Trophoblast cell (in vitro differentiated cells and primary cell): ENCODE results near the gene DOK5.

Experiments
- DNase-seq, 2 donors: peaks; one replicate each; pipeline ENCODE4 v3.0.0-alpha.2; 2016
- H2AFZ ChIP-seq: 2 replicates; pipeline ENCODE4 v1.6.1; 2013; ENCODE audit warnings: low read length, moderate library complexity, mild to moderate bottlenecking; ENCODE audit not compliant: insufficient read depth, poor library complexity
- H2AK5ac ChIP-seq: 2 replicates; pipeline ENCODE4 v1.6.1; 2013; ENCODE audit warnings: mild to moderate bottlenecking, low read length
- H2BK120ac ChIP-seq: 2 replicates; pipeline ENCODE4 v1.6.1; 2013; ENCODE audit warnings: low read length, mild to moderate bottlenecking, moderate library complexity; ENCODE audit not compliant: insufficient read depth, poor library complexity
- H2BK12ac ChIP-seq: 2 replicates; pipeline ENCODE4 v1.6.1; 2013; ENCODE audit warnings: mild to moderate bottlenecking, low read length, moderate library complexity
- H2BK5ac ChIP-seq: 2 replicates; pipeline ENCODE4 v1.6.1; 2013; ENCODE audit warnings: low read length, low read depth, moderate library complexity, mild to moderate bottlenecking; ENCODE audit not compliant: poor library complexity
- H3K14ac ChIP-seq: 2 replicates; pipeline ENCODE4 v1.6.1; 2013; ENCODE audit warnings: mild to moderate bottlenecking, low read length
- H3K18ac ChIP-seq: 2 replicates; pipeline ENCODE4 v1.6.1; 2013; ENCODE audit warnings: mild to moderate bottlenecking, low read length
- H3K23ac ChIP-seq: 2 replicates; pipeline ENCODE4 v1.6.1; 2013; ENCODE audit warnings: low read length
- H3K27ac ChIP-seq: 2 replicates; pipeline ENCODE4 v1.5.1; 2013; ENCODE audit warnings: low read depth, mild to moderate bottlenecking, inconsistent platforms, low read length, moderate library complexity
- H3K27me3 ChIP-seq: 2 replicates; pipeline ENCODE4 v1.6.1; 2013; ENCODE audit warnings: inconsistent platforms, mild to moderate bottlenecking, low read length, moderate library complexity; ENCODE audit not compliant: insufficient read depth
- H3K36me3 ChIP-seq, 2 experiments: 1 replicate in 1 of 2; 2 replicates in 1 of 2; pipeline ENCODE4 v1.6.1; 2013; ENCODE audit warnings: low read length in 2 of 2, mild to moderate bottlenecking in 2 of 2, moderate library complexity in 1 of 2; ENCODE audit not compliant: insufficient read depth in 2 of 2, control insufficient read depth in 1 of 2
- H3K4ac ChIP-seq: 2 replicates; pipeline ENCODE4 v1.6.1; 2013; ENCODE audit warnings: low read depth, mild to moderate bottlenecking, low read length, moderate library complexity
- H3K4me1 ChIP-seq, 2 experiments: 1 replicate in 1 of 2; 2 replicates in 1 of 2; pipeline ENCODE4 v1.6.1; 2013; ENCODE audit warnings: low read length in 2 of 2, mild to moderate bottlenecking in 2 of 2, moderate library complexity in 1 of 2; ENCODE audit not compliant: insufficient read depth in 2 of 2, control insufficient read depth in 1 of 2
- H3K4me2 ChIP-seq: 2 replicates; pipeline ENCODE4 v1.6.1; 2013; ENCODE audit warnings: inconsistent platforms, mild to moderate bottlenecking, low read length, moderate library complexity
- H3K4me3 ChIP-seq: 2 replicates; pipeline ENCODE4 v1.5.1; 2013; ENCODE audit warnings: mild to moderate bottlenecking, low read depth, low read length, inconsistent platforms
- H3K79me1 ChIP-seq: one replicate; pipeline ENCODE4 v1.6.1; 2013; ENCODE audit warnings: low read length
- H3K79me2 ChIP-seq: 2 replicates; pipeline ENCODE4 v1.6.1; 2013; ENCODE audit warnings: low read length, mild to moderate bottlenecking; ENCODE audit not compliant: control insufficient read depth, insufficient read depth, poor library complexity
- H3K9ac ChIP-seq: 2 replicates; pipeline ENCODE4 v1.6.1; 2013; ENCODE audit warnings: mild to moderate bottlenecking, low read length
- H3K9me3 ChIP-seq: 2 replicates; pipeline ENCODE4 v1.6.1; 2013; ENCODE audit warnings: low read depth, mild to moderate bottlenecking, control low read depth, inconsistent platforms, low read length; ENCODE audit not compliant: insufficient read depth
- H4K12ac ChIP-seq: 2 replicates; pipeline ENCODE4 v1.6.1; 2013; ENCODE audit warnings: low read depth, mild to moderate bottlenecking, low read length, moderate library complexity
- H4K8ac ChIP-seq: 2 replicates; pipeline ENCODE4 v1.6.1; 2013; ENCODE audit warnings: low read depth, mild to moderate bottlenecking, low read length, moderate library complexity
- H4K91ac ChIP-seq: one replicate; pipeline ENCODE4 v1.6.1; 2013; ENCODE audit warnings: low read depth, mild to moderate bottlenecking, low read length, moderate library complexity
- WGBS: extraction: QIAGEN DNeasy Blood & Tissue Kit; methylation state at CpG from one replicate; pipeline ENCODE4 v1.1.7; 2013; ENCODE audit warnings: missing lambda C conversion rate; ENCODE audit not compliant: insufficient read length, insufficient coverage; ENCODE audit errors: extremely low coverage; 5-methylcytosine and 5-hydroxymethylcytosine counted together

Gene DOK5

GRCh38 chr20:54554006-54554405 is 78.6 kb downstream of the DOK5 start:
- Histone ChIP-seq H3K14ac (no peak overlapping the region), H3K23ac (no peak overlapping the region), H3K4me1 (no peaks in the 10 kb centered on the region), H3K9me3 (no peaks in the 10 kb centered on the region), H3K27ac (no peak overlapping the region), H4K8ac (no peak overlapping the region), H3K79me2 (no peaks in the 10 kb centered on the region), H3K18ac (no peak overlapping the region), H2BK5ac (no peak overlapping the region), H4K12ac (no peak overlapping the region), H3K4me3 (no peak overlapping the region), H4K91ac (no peak overlapping the region), H2AK5ac (no peak overlapping the region), H3K79me1 (no peaks in the 10 kb centered on the region), H3K36me3 (no peaks in the 10 kb centered on the region), H3K27me3 (no peaks in the 10 kb centered on the region), H2AFZ (no peak overlapping the region), H3K4me2 (no peak overlapping the region), H2BK120ac (no peak overlapping the region), H3K4ac (no peak overlapping the region), H2BK12ac (no peak overlapping the region), H3K9ac (no peak overlapping the region)
- no peak for DNase-seq

GRCh38 chr20:54555150-54555549 is 79.8 kb downstream of the DOK5 start:
- no peak overlapping the region for H2AFZ ChIP-seq
- WGBS, result no CpG with 5 or more reads among the region's 3 CpGs

GRCh38 chr20:54556406-54556805 is 81.0 kb downstream of the DOK5 start:
- H3K4ac ChIP-seq, result no peak overlapping the region
- no peak overlapping the region for H3K14ac ChIP-seq
- H3K23ac ChIP-seq, result no peak overlapping the region
- DNase-seq, result no peak
- H2BK12ac ChIP-seq, result no peak overlapping the region
- WGBS, result no CpG with 5 or more reads among the region's 2 CpGs
- H3K79me1 ChIP-seq, result no peaks in the 10 kb centered on the region
- no peak overlapping the region for H3K9ac ChIP-seq
- no peaks in the 10 kb centered on the region for H3K79me2 ChIP-seq
- no peaks in the 10 kb centered on the region for H3K4me1 ChIP-seq
- peaks cover 2% of the 10 kb centered on the region for H3K9me3 ChIP-seq
- H4K91ac ChIP-seq, result no peak overlapping the region
- no peak overlapping the region for H2BK120ac ChIP-seq
- no peak overlapping the region for H2AFZ ChIP-seq
- H2BK5ac ChIP-seq, result no peak overlapping the region
- H4K12ac ChIP-seq, result no peak overlapping the region
- no peak overlapping the region for H3K18ac ChIP-seq
- no peak overlapping the region for H2AK5ac ChIP-seq
- H3K36me3 ChIP-seq, result no peaks in the 10 kb centered on the region
- no peak overlapping the region for H3K4me2 ChIP-seq
- no peaks in the 10 kb centered on the region for H3K27me3 ChIP-seq
- H3K4me3 ChIP-seq, result no peak overlapping the region
- no peak overlapping the region for H3K27ac ChIP-seq
- no peak overlapping the region for H4K8ac ChIP-seq

More at GRCh38 chr20:54555150-54555549, 79.8 kb downstream of the DOK5 start:
- H3K18ac ChIP-seq, result no peak overlapping the region
- no peak overlapping the region for H2BK12ac ChIP-seq
- no peaks in the 10 kb centered on the region for H3K27me3 ChIP-seq
- H4K12ac ChIP-seq, result no peak overlapping the region
- no peak overlapping the region for H4K91ac ChIP-seq
- H2BK120ac ChIP-seq, result no peak overlapping the region
- H3K79me1 ChIP-seq, result no peaks in the 10 kb centered on the region
- DNase-seq, result no peak
- no peak overlapping the region for H3K4me3 ChIP-seq
- no peak overlapping the region for H3K23ac ChIP-seq
- H4K8ac ChIP-seq, result no peak overlapping the region
- H3K9ac ChIP-seq, result no peak overlapping the region
- no peak overlapping the region for H2BK5ac ChIP-seq
- H3K36me3 ChIP-seq, result no peaks in the 10 kb centered on the region
- H3K79me2 ChIP-seq, result no peaks in the 10 kb centered on the region
- H3K27ac ChIP-seq, result no peak overlapping the region
- no peak overlapping the region for H3K4ac ChIP-seq
- no peaks in the 10 kb centered on the region for H3K4me1 ChIP-seq
- H3K4me2 ChIP-seq, result no peak overlapping the region
- no peak overlapping the region for H3K14ac ChIP-seq
- no peak overlapping the region for H2AK5ac ChIP-seq
- H3K9me3 ChIP-seq, result no peaks in the 10 kb centered on the region

- no peak for DNase-seq
- no peak overlapping the region for H3K23ac ChIP-seq
- H2BK120ac ChIP-seq, result no peak overlapping the region
- H3K4ac ChIP-seq, result no peak overlapping the region
- H3K9ac ChIP-seq, result no peak overlapping the region
- H3K9me3 ChIP-seq, result peaks cover 2% of the 10 kb centered on the region
- H2BK12ac ChIP-seq, result no peak overlapping the region
- H2BK5ac ChIP-seq, result no peak overlapping the region
- H2AFZ ChIP-seq, result no peak overlapping the region
- no peak overlapping the region for H4K8ac ChIP-seq
- no peak overlapping the region for H3K4me2 ChIP-seq
- H3K36me3 ChIP-seq, result no peaks in the 10 kb centered on the region
- H2AK5ac ChIP-seq, result no peak overlapping the region
- no peak overlapping the region for H3K27ac ChIP-seq
- WGBS, result no CpG with 5 or more reads among the region's 3 CpGs
- no peaks in the 10 kb centered on the region for H3K79me1 ChIP-seq
- H3K27me3 ChIP-seq, result no peaks in the 10 kb centered on the region
- H3K4me3 ChIP-seq, result no peak overlapping the region
- no peak overlapping the region for H3K14ac ChIP-seq
- H3K79me2 ChIP-seq, result no peaks in the 10 kb centered on the region
- no peaks in the 10 kb centered on the region for H3K4me1 ChIP-seq
- H4K91ac ChIP-seq, result no peak overlapping the region
- no peak overlapping the region for H3K18ac ChIP-seq
- no peak overlapping the region for H4K12ac ChIP-seq
Measured at GRCh38 chr20:54557806-54558590, 82.6 kb downstream of the DOK5 start.
